NT2/D1 (cell line): ENCODE measurements around the gene IGHMBP2.

Experiments used
- YY1 ChIP-seq: IDR thresholded peaks from 2 replicates; pipeline ENCODE4 v1.6.1; 2011; ENCODE audit not compliant: insufficient read length, insufficient read depth
- ZNF274 ChIP-seq: IDR thresholded peaks from 2 replicates; pipeline ENCODE4 v1.6.1; 2011; ENCODE audit warnings: mild to moderate bottlenecking, low read depth, low read length

- no peak for TF ChIP-seq YY1
- TF ChIP-seq ZNF274 = no peak
Observed at GRCh38 chr11:68891351-68891948, 12.2 kb upstream of the IGHMBP2 start.
